Measurements from ENCODE around the gene LIME1. TPM values are rescaled to one million over a fixed set of nuclear protein-coding genes. Genes with fewer than 3 reads are reported as not detected.
A peak's percentile ranks its signal among the peaks of the same experiment; 100 is the strongest.

LIME1 gene
- total RNA-seq, 4 donors from 2014 or later, result 4.7 to 17.0 (median 7.2) TPM

DNA sequence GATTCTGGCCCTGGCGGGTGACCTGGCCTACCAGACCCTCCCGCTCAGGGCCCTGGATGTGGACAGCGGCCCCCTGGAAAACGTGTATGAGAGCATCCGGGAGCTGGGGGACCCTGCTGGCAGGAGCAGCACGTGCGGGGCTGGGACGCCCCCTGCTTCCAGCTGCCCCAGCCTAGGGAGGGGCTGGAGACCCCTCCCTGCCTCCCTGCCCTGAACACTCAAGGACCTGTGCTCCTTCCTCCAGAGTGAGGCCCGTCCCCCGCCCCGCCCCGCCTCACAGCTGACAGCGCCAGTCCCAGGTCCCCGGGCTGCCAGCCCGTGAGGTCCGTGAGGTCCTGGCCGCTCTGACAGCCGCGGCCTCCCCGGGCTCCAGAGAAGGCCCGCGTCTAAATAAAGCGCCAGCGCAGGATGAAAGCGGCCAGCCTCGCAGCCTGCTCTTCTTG is 2.2 kb downstream of the LIME1 start:
- Histone ChIP-seq H3K27me3 (no peaks in the 10 kb centered on the region), H3K4me3 (peak overlapping the region; percentile 33 to 82), H3K36me3 (peaks cover 0 to 55% of the 10 kb centered on the region in 2 donors), H3K4me1 (peaks cover 0 to 57% (median 31%) of the 10 kb centered on the region in 3 donors), H3K27ac (peak overlapping the region; percentile 47 to 98 (median 88)), H3K9me3 (no peaks in the 10 kb centered on the region)
- WGBS, 2 donors (ENCODE audit: low coverage in 1 of 2), result no CpG with 5 or more reads among the region's 26 CpGs
- ATAC-seq, result no peak
- TF ChIP-seq POLR2AphosphoS5 (IDR thresholded peaks at IDR 0.05) (no peak), POLR2A (IDR thresholded peaks at IDR 0.05) (no peak)
- TF ChIP-seq, protein P1, sequence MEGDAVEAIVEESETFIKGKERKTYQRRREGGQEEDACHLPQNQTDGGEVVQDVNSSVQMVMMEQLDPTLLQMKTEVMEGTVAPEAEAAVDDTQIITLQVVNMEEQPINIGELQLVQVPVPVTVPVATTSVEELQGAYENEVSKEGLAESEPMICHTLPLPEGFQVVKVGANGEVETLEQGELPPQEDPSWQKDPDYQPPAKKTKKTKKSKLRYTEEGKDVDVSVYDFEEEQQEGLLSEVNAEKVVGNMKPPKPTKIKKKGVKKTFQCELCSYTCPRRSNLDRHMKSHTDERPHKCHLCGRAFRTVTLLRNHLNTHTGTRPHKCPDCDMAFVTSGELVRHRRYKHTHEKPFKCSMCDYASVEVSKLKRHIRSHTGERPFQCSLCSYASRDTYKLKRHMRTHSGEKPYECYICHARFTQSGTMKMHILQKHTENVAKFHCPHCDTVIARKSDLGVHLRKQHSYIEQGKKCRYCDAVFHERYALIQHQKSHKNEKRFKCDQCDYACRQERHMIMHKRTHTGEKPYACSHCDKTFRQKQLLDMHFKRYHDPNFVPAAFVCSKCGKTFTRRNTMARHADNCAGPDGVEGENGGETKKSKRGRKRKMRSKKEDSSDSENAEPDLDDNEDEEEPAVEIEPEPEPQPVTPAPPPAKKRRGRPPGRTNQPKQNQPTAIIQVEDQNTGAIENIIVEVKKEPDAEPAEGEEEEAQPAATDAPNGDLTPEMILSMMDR (IDR thresholded peaks at IDR 0.05), result no peak

DNA sequence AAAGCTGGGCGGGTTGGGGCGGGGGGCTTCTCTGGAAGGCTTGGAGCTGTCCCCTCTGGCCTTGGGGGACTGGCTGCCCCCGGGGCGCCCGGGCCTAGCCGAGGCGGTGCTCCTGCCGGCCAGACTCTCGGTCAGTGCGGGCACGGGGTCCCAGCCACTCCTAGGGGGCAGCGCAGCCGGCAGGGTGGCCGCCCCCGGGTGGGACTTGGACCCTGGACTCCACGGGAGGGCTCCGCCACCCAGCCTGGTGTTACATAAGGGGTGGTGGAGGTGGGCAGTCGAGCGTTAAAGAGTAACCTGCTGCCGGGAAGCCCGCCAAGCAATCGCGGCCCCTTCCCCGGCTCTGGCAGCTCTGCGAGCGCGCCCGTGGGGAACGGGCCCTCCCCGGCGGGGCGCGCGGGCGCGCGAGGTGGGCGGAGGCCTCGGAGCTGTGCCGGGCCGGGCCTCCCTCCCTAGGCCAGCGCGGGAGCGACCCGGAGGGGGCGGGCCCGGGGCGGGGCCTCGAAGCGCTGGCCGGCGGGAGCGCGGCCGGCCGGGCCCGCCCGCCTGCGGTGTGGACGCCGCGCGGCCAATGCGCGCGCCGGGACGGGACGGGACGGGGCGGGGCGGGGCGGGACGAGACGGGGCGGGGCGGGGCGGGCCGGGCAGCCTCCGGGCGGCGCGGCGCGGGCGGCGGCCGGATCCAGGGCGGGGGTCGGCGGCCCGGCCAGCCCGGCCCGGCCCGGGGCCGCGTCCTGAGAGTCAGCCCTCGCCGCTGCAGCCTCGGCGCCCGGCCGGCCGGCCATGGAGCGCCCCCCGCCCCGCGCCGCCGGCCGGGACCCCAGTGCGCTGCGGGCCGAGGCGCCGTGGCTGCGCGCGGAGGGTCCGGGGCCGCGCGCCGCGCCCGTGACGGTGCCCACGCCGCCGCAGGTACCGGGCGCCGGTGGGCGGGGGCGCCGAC is 2.9 kb downstream of the LIME1 start, which contains the start of gene SLC2A4RG:
TSS of gene SLC2A4RG (plus strand) at position 647 of the 940 bp plus-strand sequence. CDS start at position 784, 137 bp downstream.
- WGBS, 2 donors (ENCODE audit: low coverage in 1 of 2), result no CpG with 5 or more reads among the region's 136 CpGs
- peak; percentile 85 for ATAC-seq

DNA sequence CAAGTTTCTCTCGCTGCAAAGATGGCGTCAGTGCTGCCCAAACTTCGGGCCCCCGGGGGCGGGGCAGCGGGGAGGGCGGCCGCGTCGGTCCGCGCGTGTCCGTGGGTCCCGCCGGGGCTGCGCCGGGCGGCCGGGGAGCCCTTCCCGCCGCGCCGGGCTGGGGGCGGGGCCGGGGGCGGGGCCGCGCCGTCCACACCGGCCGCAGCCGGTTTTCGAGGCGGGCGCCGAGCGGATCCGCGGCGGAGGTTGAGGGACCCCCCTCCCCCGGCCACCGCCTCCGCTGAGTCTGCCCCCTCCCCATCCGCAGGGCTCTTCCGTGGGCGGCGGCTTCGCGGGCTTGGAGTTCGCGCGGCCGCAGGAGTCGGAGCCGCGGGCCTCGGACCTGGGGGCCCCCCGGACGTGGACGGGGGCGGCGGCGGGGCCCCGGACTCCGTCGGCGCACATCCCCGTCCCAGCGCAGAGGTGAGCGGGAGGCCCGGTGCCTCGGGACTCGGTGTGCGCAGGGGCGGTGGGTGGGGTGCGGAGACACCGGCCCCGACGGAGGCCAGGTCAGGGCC is 3.7 kb downstream of the LIME1 start:
- TF ChIP-seq POLR2A (IDR thresholded peaks at IDR 0.05), result no peak
- no peak for TF ChIP-seq EP300 (IDR thresholded peaks at IDR 0.05)
- TF ChIP-seq, protein P1 (IDR thresholded peaks at IDR 0.05), result no peak
- no peak for TF ChIP-seq POLR2AphosphoS5 (IDR thresholded peaks at IDR 0.05)
- peak overlapping the region; percentile 64 to 82 for H3K4me3 ChIP-seq
- H3K27me3 ChIP-seq, result no peaks in the 10 kb centered on the region
- no peaks in the 10 kb centered on the region for H3K9me3 ChIP-seq
- WGBS, 2 donors (ENCODE audit: low coverage in 1 of 2), result no CpG with 5 or more reads among the region's 80 CpGs
- H3K36me3 ChIP-seq, result peaks cover 0 to 49% of the 10 kb centered on the region in 2 donors
- peak overlapping the region; percentile 69 to 98 (median 96) for H3K27ac ChIP-seq
- peaks cover 0 to 57% (median 31%) of the 10 kb centered on the region in 3 donors for H3K4me1 ChIP-seq
- ATAC-seq, result peak; percentile 25

More for the DNA sequence above, 2.9 kb downstream of the LIME1 start, which contains the start of gene SLC2A4RG:
- no peaks in the 10 kb centered on the region for H3K9me3 ChIP-seq
- H3K36me3 ChIP-seq, result peaks cover 0 to 54% of the 10 kb centered on the region in 2 donors
- peaks cover 0 to 57% (median 31%) of the 10 kb centered on the region in 3 donors for H3K4me1 ChIP-seq
- peak within 1 kb of the TSS; percentile 69 to 98 (median 96) for H3K27ac ChIP-seq
- no peaks in the 10 kb centered on the region for H3K27me3 ChIP-seq
- TF ChIP-seq POLR2A (IDR thresholded peaks at IDR 0.05) (peak in 1 of 2 donors; percentile 31), POLR2AphosphoS5 (IDR thresholded peaks at IDR 0.05) (no peak)
- TF ChIP-seq, protein P1 (IDR thresholded peaks at IDR 0.05), result no peak
- peak within 1 kb of the TSS; percentile 64 to 82 for H3K4me3 ChIP-seq

DNA sequence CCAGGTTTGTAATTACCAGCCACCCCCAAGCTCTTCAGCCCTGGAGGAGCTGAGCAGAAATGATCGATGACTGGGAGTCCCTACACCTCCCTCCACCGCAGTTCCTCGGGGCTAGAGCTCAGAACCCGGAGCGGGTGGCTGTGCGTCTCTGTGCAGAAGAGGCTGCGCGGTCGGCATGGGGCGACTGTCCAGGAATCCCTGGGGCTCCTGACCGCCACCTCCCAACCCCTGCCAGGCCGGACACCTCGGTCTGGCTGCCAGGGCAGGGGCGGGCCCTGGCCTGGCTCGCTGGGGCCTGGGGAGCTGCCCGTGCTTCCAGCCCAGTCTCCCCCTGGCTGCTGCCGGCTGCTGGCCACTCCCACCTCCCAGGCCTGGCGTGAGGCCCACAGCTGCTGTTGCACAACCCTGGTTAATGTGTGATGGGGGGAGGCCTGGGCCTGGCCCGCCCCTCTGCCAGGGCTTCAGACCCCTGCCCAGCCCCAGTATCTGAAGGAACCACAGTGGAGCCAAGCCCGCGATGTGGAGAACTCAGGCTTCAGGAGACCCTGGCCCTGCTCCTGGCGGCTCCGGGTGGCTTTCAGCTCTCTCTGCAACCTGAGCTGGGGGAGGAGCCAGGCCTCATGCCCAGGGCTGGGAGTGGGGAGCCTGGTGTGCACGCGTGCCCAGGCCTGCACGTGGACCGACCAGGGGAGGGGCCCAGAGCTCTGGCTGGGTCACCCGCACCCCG is 4.3 kb downstream of the LIME1 start:
- Histone ChIP-seq H3K4me3 (peak overlapping the region; percentile 64 to 82), H3K9me3 (no peaks in the 10 kb centered on the region), H3K27me3 (no peaks in the 10 kb centered on the region), H3K27ac (peak overlapping the region; percentile 69 to 98 (median 96)), H3K4me1 (peaks cover 0 to 57% (median 31%) of the 10 kb centered on the region in 3 donors), H3K36me3 (peaks cover 0 to 49% of the 10 kb centered on the region in 2 donors)
- ATAC-seq, result peak; percentile 83
- no CpG with 5 or more reads among the region's 29 CpGs for WGBS, 2 donors (ENCODE audit: low coverage in 1 of 2)
- TF ChIP-seq POLR2AphosphoS5 (IDR thresholded peaks at IDR 0.05) (peak; percentile 83), EP300 (IDR thresholded peaks at IDR 0.05) (no peak), POLR2A (IDR thresholded peaks at IDR 0.05) (peak; percentile 28 to 43)
- TF ChIP-seq, protein P1 (IDR thresholded peaks at IDR 0.05), result peak in 1 of 4 experiments; percentile 76

Measured in gastroesophageal sphincter (tissue), 4 donors.